Neutrophil (primary cell): ENCODE measurements around the gene USP12.

Experiments used
- H3K27ac ChIP-seq: fragments of 200-600 bp; sonication (generic); 2 replicates; pipeline ENCODE4 v1.5.1; 2016; ENCODE audit warnings: mild to moderate bottlenecking, moderate library complexity
- H3K27me3 ChIP-seq: fragments of 200-600 bp; sonication (generic); 2 replicates; pipeline ENCODE4 v1.6.0; 2016; ENCODE audit warnings: mild to moderate bottlenecking
- H3K36me3 ChIP-seq: fragments of 200-600 bp; sonication (generic); 2 replicates; pipeline ENCODE4 v1.5.1; 2017
- H3K4me1 ChIP-seq, 2 experiments: fragments of 200-600 bp in 1 of 2; sonication (generic) in 1 of 2; 1 replicate in 1 of 2; 2 replicates in 1 of 2; pipeline versions ENCODE4 v1.5.1 to v1.6.1; 2013 to 2016; ENCODE audit warnings: low read depth in 1 of 2, low read length in 1 of 2, mild to moderate bottlenecking in 1 of 2, moderate library complexity in 1 of 2; ENCODE audit not compliant: control insufficient read depth in 1 of 2, insufficient read depth in 1 of 2
- H3K4me3 ChIP-seq, 2 experiments: fragments of 200-600 bp in 1 of 2; sonication (generic) in 1 of 2; 1 replicate in 1 of 2; 2 replicates in 1 of 2; pipeline ENCODE4 v1.5.1; 2013 to 2016; ENCODE audit warnings: low read depth in 1 of 2, low read length in 1 of 2, mild to moderate bottlenecking in 1 of 2, moderate library complexity in 1 of 2
- H3K9me3 ChIP-seq: fragments of 200-600 bp; sonication (generic); 2 replicates; pipeline ENCODE4 v1.5.1; 2016
- TF ChIP-seq, protein P1 (sequence below): fragments of 200-600 bp; sonication (generic); IDR thresholded peaks from 2 replicates; pipeline ENCODE4 v1.5.1; 2016; ENCODE audit warnings: antibody characterized with exemption

The USP12 gene

DNA sequence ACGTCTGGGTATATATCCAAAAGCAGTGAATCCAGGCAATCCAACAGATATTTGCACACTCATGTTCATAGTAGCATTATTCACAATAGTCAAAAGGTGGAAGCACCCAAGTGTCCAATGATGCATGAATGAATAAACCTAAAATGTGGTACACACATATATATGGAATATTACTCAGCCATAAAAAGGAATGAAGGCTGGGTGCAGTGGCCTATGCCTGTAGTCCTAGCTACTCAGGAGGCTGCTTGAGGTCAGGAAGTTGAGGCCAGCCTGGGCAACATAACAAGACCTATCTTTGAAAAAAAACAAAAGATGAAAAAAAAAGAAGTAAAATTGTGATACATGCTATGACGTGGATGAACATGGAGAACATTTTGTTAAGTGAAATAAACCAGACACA is 10.4 kb upstream of the USP12 start:
- H3K9me3 ChIP-seq = no peaks in the 10 kb centered on the region

GRCh38 chr13:27177852-27178251 is 6.2 kb upstream of the USP12 start:
- TF ChIP-seq, protein P1, sequence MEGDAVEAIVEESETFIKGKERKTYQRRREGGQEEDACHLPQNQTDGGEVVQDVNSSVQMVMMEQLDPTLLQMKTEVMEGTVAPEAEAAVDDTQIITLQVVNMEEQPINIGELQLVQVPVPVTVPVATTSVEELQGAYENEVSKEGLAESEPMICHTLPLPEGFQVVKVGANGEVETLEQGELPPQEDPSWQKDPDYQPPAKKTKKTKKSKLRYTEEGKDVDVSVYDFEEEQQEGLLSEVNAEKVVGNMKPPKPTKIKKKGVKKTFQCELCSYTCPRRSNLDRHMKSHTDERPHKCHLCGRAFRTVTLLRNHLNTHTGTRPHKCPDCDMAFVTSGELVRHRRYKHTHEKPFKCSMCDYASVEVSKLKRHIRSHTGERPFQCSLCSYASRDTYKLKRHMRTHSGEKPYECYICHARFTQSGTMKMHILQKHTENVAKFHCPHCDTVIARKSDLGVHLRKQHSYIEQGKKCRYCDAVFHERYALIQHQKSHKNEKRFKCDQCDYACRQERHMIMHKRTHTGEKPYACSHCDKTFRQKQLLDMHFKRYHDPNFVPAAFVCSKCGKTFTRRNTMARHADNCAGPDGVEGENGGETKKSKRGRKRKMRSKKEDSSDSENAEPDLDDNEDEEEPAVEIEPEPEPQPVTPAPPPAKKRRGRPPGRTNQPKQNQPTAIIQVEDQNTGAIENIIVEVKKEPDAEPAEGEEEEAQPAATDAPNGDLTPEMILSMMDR = no peak
- H3K27ac ChIP-seq = no peak overlapping the region
- H3K4me1 ChIP-seq = peaks cover 0 to 4% of the 10 kb centered on the region in 2 experiments
- no peaks in the 10 kb centered on the region for H3K27me3 ChIP-seq
- H3K4me3 ChIP-seq = no peak overlapping the region
- H3K36me3 ChIP-seq = no peaks in the 10 kb centered on the region
- no peaks in the 10 kb centered on the region for H3K9me3 ChIP-seq

More for the DNA sequence above, 10.4 kb upstream of the USP12 start:
- Histone ChIP-seq H3K27ac (no peak overlapping the region), H3K27me3 (no peaks in the 10 kb centered on the region), H3K36me3 (no peaks in the 10 kb centered on the region), H3K4me1 (no peaks in the 10 kb centered on the region), H3K4me3 (no peak overlapping the region)
- TF ChIP-seq, protein P1 = no peak

DNA sequence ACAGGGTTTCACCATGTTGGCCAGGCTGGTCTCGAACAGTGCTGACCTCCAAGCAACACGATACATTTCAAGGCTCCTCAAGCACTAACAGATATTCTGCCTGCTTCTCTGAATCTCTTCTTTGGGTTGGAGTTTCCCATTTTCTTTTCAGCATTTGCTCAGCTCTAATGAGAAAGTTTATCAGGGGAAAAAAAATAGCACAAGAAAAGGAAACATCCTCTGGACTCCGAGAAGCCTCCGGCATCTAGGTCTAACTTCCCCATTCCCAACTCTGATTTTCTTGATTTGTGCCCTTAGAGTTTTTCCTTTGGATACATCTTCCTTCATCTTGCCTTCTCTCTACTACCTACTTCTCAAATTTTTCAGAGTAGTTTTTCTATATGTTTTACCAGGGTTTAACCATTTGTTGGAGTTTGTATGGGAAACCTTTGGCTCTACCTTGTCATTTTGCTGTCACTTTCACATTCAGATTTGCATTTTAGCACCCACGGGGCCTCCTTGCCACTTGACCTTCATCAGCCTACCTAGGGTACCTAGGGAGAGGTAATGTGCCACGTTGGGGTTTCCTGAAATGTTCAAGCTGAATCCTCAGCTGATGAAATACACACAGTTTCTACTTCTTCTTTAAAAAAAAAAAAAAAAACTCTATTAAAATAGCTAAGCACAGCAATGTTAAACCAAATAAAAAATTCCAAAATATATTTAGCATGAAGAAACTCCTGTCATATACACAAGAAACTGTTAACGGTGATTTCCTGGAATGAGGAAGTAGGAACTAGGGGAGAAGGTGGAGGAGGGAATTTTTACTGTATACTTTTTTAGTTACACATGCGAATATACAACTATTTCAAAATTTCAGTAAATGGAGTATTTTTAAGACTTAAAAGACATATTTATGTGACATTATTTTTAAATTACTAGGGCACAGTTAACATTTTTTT is 5.1 kb upstream of the USP12 start:
- Histone ChIP-seq H3K36me3 (no peaks in the 10 kb centered on the region), H3K27me3 (no peaks in the 10 kb centered on the region), H3K27ac (no peak overlapping the region), H3K4me3 (no peak overlapping the region), H3K9me3 (no peaks in the 10 kb centered on the region), H3K4me1 (peaks cover 0 to 9% of the 10 kb centered on the region in 2 experiments)
- TF ChIP-seq, protein P1 = no peak

GRCh38 chr13:27174766-27175455 is 3.3 kb upstream of the USP12 start:
- Histone ChIP-seq H3K27ac (no peak overlapping the region), H3K36me3 (no peaks in the 10 kb centered on the region), H3K4me1 (peaks cover 8 to 15% of the 10 kb centered on the region in 2 experiments), H3K27me3 (peaks cover 5% of the 10 kb centered on the region), H3K9me3 (no peaks in the 10 kb centered on the region), H3K4me3 (no peak overlapping the region)
- TF ChIP-seq, protein P1 = no peak

DNA sequence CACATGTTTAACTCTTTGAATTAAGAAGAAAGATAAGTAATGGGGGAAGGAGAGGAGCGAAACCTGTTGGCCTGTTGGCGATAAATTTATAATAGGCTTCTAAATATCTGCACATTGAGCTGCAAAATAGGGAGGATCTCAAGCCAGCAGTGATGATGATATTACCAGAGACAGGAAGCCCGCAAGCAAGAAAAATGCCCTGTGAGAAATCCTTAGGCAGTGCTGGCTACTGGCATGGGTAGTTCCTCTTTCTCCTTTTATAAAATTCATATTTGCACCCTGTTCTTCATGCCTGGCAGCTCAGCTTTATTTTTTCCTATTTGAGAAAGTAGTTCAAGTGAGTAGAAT is 858 bp upstream of the USP12 start:
- Histone ChIP-seq H3K27ac (peak overlapping the region; percentile 82), H3K36me3 (no peaks in the 10 kb centered on the region), H3K4me1 (peaks cover 8 to 15% of the 10 kb centered on the region in 2 experiments), H3K27me3 (peaks cover 5% of the 10 kb centered on the region), H3K9me3 (no peaks in the 10 kb centered on the region), H3K4me3 (peak overlapping the region; percentile 65 to 77)
- TF ChIP-seq, protein P1 = no peak
